B cell (primary cell): Measurements from ENCODE around the gene DNM1. TPM values are rescaled to one million over a fixed set of nuclear protein-coding genes. Genes with fewer than 3 reads are reported as not detected.

Experiments
- ATAC-seq: fragments of 200-7000 bp; cut with Tn5 transposase; one replicate; pipeline ENCODE4 v1.10.0; 2021; ENCODE audit warnings: low read depth, mild to moderate bottlenecking, moderate number of reproducible peaks, moderate library complexity
- CTCF ChIA-PET: fragments of 350-600 bp; sonication (Branson Sonifier 250); formaldehyde crosslinking; loops from one replicate; lab custom pipeline; 2021; ENCODE audit warnings: antibody characterized with exemption, inconsistent platforms; lab: Charles Lee
- POLR2A ChIA-PET: fragments of 350-600 bp; sonication (Branson Sonifier 250); formaldehyde crosslinking; loops from one replicate; lab custom pipeline; 2021; ENCODE audit warnings: antibody characterized with exemption; lab: Charles Lee
- DNase-seq: peaks from one replicate; pipeline ENCODE4 v3.0.0; 2013
- H2AFZ ChIP-seq: 2 replicates; pipeline ENCODE4 v1.6.1; 2012; ENCODE audit warnings: mild to moderate bottlenecking, low read depth, low read length; ENCODE audit not compliant: insufficient read depth, poor library complexity, severe bottlenecking
- H3K27ac ChIP-seq, 2 donors: 1 replicate in 1 of 2; 2 replicates in 1 of 2; pipeline ENCODE4 v1.5.1; 2012 to 2013; ENCODE audit warnings: low read length in 2 of 2, mild to moderate bottlenecking in 2 of 2, moderate library complexity in 1 of 2
- H3K27me3 ChIP-seq, 4 experiments: fragments of 200-600 bp in 1 of 4; sonication (generic) in 1 of 4; replicated peaks in 1 of 4; 1 replicate in 2 of 4; 2 replicates in 2 of 4; pipeline versions ENCODE4 v1.6.1 to v1.7.0; 2013 to 2016; ENCODE audit warnings: low read length in 3 of 4, mild to moderate bottlenecking in 2 of 4, mixed read lengths in 1 of 4, moderate library complexity in 1 of 4; ENCODE audit not compliant: insufficient read depth in 4 of 4, control insufficient read depth in 3 of 4; ENCODE audit errors: control extremely low read depth in 1 of 4
- H3K36me3 ChIP-seq, 2 experiments: replicated peaks in 1 of 2; 1 replicate in 1 of 2; 2 replicates in 1 of 2; pipeline versions ENCODE4 v1.6.1 to v1.7.1; 2013; ENCODE audit warnings: low read length in 1 of 2; ENCODE audit not compliant: insufficient read depth in 2 of 2, control insufficient read depth in 1 of 2; ENCODE audit errors: control extremely low read depth in 1 of 2, extremely low read depth in 1 of 2
- H3K4me1 ChIP-seq, 2 donors: fragments of 200-600 bp in 1 of 2; sonication (generic) in 1 of 2; 1 replicate in 1 of 2; 2 replicates in 1 of 2; pipeline versions ENCODE4 v1.5.1 to v1.6.1; 2013 to 2017; ENCODE audit warnings: low read length in 2 of 2; ENCODE audit not compliant: control insufficient read depth in 2 of 2, insufficient read depth in 2 of 2
- H3K4me2 ChIP-seq: replicated peaks from 2 replicates; pipeline ENCODE3; 2012; ENCODE audit warnings: mild to moderate bottlenecking, low read depth, low read length; ENCODE audit not compliant: poor library complexity, severe bottlenecking
- H3K4me3 ChIP-seq, 5 experiments: fragments of 200-600 bp in 1 of 5; sonication (generic) in 1 of 5; 1 replicate in 3 of 5; 2 replicates in 2 of 5; pipeline versions ENCODE4 v1.5.1 to v1.7.0; 2011 to 2016; ENCODE audit warnings: low read length in 4 of 5, mild to moderate bottlenecking in 4 of 5, low read depth in 2 of 5, control low read depth in 1 of 5, moderate library complexity in 1 of 5; ENCODE audit not compliant: insufficient read depth in 1 of 5; ENCODE audit errors: control extremely low read depth in 1 of 5, extremely low read depth in 1 of 5
- H3K79me2 ChIP-seq: fragments of 200-600 bp; sonication (generic); one replicate; pipeline ENCODE4 v1.6.0; 2016; ENCODE audit warnings: low read length; ENCODE audit not compliant: control insufficient read depth, insufficient read depth
- H3K9ac ChIP-seq: fragments of 200-600 bp; sonication (generic); 2 replicates; pipeline ENCODE4 v1.6.1; 2017; ENCODE audit warnings: mild to moderate bottlenecking, low read length, moderate library complexity
- H3K9me3 ChIP-seq, 3 donors: one replicate each; pipeline versions ENCODE4 v1.6.1 to v1.7.1; 2013; ENCODE audit warnings: low read length in 2 of 3; ENCODE audit not compliant: control insufficient read depth in 2 of 3, insufficient read depth in 1 of 3; ENCODE audit errors: control extremely low read depth in 1 of 3
- H4K20me1 ChIP-seq: 2 replicates; pipeline ENCODE4 v1.6.0; 2012; ENCODE audit warnings: mild to moderate bottlenecking, low read length; ENCODE audit not compliant: insufficient read depth, control insufficient read depth, poor library complexity, severe bottlenecking
- H3K27ac Mint-ChIP-seq: one replicate; pipeline ENCODE4 v1.8.0; 2021; ENCODE audit warnings: mixed read lengths
- H3K27me3 Mint-ChIP-seq: one replicate; pipeline ENCODE4 v1.8.0; 2021; ENCODE audit warnings: mixed read lengths
- H3K4me1 Mint-ChIP-seq: one replicate; pipeline ENCODE4 v1.8.0; 2021; ENCODE audit warnings: mixed read lengths
- H3K4me3 Mint-ChIP-seq: one replicate; pipeline ENCODE4 v1.8.0; 2021; ENCODE audit warnings: mixed read lengths
- H3K9me3 Mint-ChIP-seq: one replicate; pipeline ENCODE4 v1.8.0; 2022; ENCODE audit warnings: mixed read lengths; ENCODE audit not compliant: insufficient read depth
- CTCF ChIP-seq: fragments of 200-600 bp; IDR thresholded peaks from one replicate; pipeline ENCODE4 v1.8.0; 2022; ENCODE audit warnings: antibody characterized with exemption, mild to moderate bottlenecking
- EZH2 ChIP-seq: IDR thresholded peaks from 2 replicates; pipeline ENCODE4 v1.6.1; 2012; ENCODE audit warnings: borderline replicate concordance, low read depth, mild to moderate bottlenecking, moderate library complexity, low read length; ENCODE audit not compliant: insufficient read depth, poor library complexity, severe bottlenecking
- WGBS: methylation state at CpG from one replicate; pipeline ENCODE4 v1.1.5; 2013; ENCODE audit warnings: missing lambda C conversion rate; ENCODE audit not compliant: insufficient coverage; 5-methylcytosine and 5-hydroxymethylcytosine counted together
- intact Hi-C: fragments of 100-400 bp; cut with micrococcal nuclease; formaldehyde crosslinking; loops from one replicate; pipeline ENCODE4 v1.10.0; 2022
- polyA plus RNA-seq: library from polyadenylated mRNA; depleted of rRNA; stranded (reverse); fragments of >200 nt; gene quantifications from 2 replicates; pipeline ENCODE4 v1.2.3, GENCODE V29; 2012
- total RNA-seq, 2 donors: library from RNA; stranded (reverse); fragments of 120-200 nt in 1 of 2; gene quantifications; 1 replicate in 1 of 2; 2 replicates in 1 of 2; pipeline versions ENCODE4 v1.2.3 to v1.2.4, GENCODE V29; 2013 to 2022

DNM1 gene
- total and polyA plus RNA-seq, 2 donors (not counting 1 experiment from before 2014, with no cell fraction given), result 0.63 to 1.3 TPM

GRCh38 chr9:128222026-128222425 lies 18.8 kb downstream of the DNM1 start:
- no peak overlapping the region for H3K27ac ChIP-seq
- no peak for DNase-seq
- no peaks in the 10 kb centered on the region for H4K20me1 ChIP-seq
- H3K4me2 ChIP-seq, result no peak overlapping the region
- no peak for TF ChIP-seq EZH2
- TF ChIP-seq CTCF, result no peak
- Mint-ChIP-seq H3K27me3 (peaks cover 3% of the 10 kb centered on the region), H3K9me3 (no peaks in the 10 kb centered on the region), H3K4me1 (peaks cover 11% of the 10 kb centered on the region), H3K4me3 (no peak overlapping the region), H3K27ac (no peak overlapping the region)
- H3K36me3 ChIP-seq, result no peaks in the 10 kb centered on the region
- ChIA-PET CTCF (no interaction called here), POLR2A (no interaction called here)
- no peak overlapping the region for H3K9ac ChIP-seq
- 93% methylated on average over 6 of the region's 10 CpGs for WGBS
- no peak overlapping the region for H3K4me3 ChIP-seq
- peaks cover 0 to 8% (median 0%) of the 10 kb centered on the region in 3 donors for H3K9me3 ChIP-seq
- no peak overlapping the region for H2AFZ ChIP-seq
- H3K27me3 ChIP-seq, result no peaks in the 10 kb centered on the region
- peaks cover 9 to 16% of the 10 kb centered on the region in 2 donors for H3K4me1 ChIP-seq
- ATAC-seq, result no peak
- intact Hi-C loops, result no loop called here
- H3K79me2 ChIP-seq, result no peaks in the 10 kb centered on the region

GRCh38 chr9:128222880-128223670 lies 19.9 kb downstream of the DNM1 start:
- no peak for DNase-seq
- no peak overlapping the region for H3K27ac ChIP-seq
- H3K79me2 ChIP-seq, result no peaks in the 10 kb centered on the region
- H3K4me3 ChIP-seq, result no peak overlapping the region
- ChIA-PET CTCF (interaction anchor here (0.6 kb wide), 1 partner anchor 27 kb away, joined by 3 read pairs; no protein-coding TSS in a partner anchor), POLR2A (interaction anchor here (0.6 kb wide), 1 partner anchor 849 kb away, joined by 3 read pairs; no protein-coding TSS in a partner anchor)
- no peaks in the 10 kb centered on the region for H3K36me3 ChIP-seq
- H3K4me1 ChIP-seq, result peaks cover 8 to 12% of the 10 kb centered on the region in 2 donors
- intact Hi-C loops, result no loop called here
- no peak overlapping the region for H2AFZ ChIP-seq
- no peak for TF ChIP-seq CTCF
- TF ChIP-seq EZH2, result no peak
- Mint-ChIP-seq H3K4me1 (peaks cover 11% of the 10 kb centered on the region), H3K4me3 (no peak overlapping the region), H3K9me3 (no peaks in the 10 kb centered on the region), H3K27ac (no peak overlapping the region), H3K27me3 (peaks cover 3% of the 10 kb centered on the region)
- no peaks in the 10 kb centered on the region for H3K27me3 ChIP-seq
- H3K9ac ChIP-seq, result no peak overlapping the region
- H4K20me1 ChIP-seq, result no peaks in the 10 kb centered on the region
- peaks cover 0 to 8% (median 0%) of the 10 kb centered on the region in 3 donors for H3K9me3 ChIP-seq
- no peak overlapping the region for H3K4me2 ChIP-seq
- ATAC-seq, result no peak
- WGBS, result 91% methylated on average over 3 of the region's 13 CpGs
